K562 (cell line): ENCODE measurements around the gene GZMM. TPM values are rescaled to one million over a fixed set of nuclear protein-coding genes. Genes with fewer than 3 reads are reported as not detected.
A peak's percentile ranks its signal among the peaks of the same experiment; 100 is the strongest.

Experiments
- AFF4 ChIP-seq: sonication (generic); formaldehyde crosslinking; IDR thresholded peaks from 2 replicates; pipeline ENCODE4 v1.8.0; 2023; ENCODE audit warnings: mild to moderate bottlenecking, missing genetic modification reagents
- BHLHE40 ChIP-seq: IDR thresholded peaks from 2 replicates; pipeline ENCODE4 v1.6.1; 2011; ENCODE audit warnings: low read length, improper control_type of control experiment
- ELF1 ChIP-seq: fragments of 200-800 bp; sonication (Bioruptor generic); IDR thresholded peaks from 2 replicates; pipeline ENCODE4 v1.6.1; 2016; ENCODE audit warnings: missing genetic modification characterization, missing compliant biosample characterization
- L3MBTL2 ChIP-seq: fragments of 450-650 bp; IDR thresholded peaks from 2 replicates; pipeline ENCODE4 v1.6.1; 2016; ENCODE audit warnings: mild to moderate bottlenecking, moderate library complexity
- MNT ChIP-seq, 2 experiments: fragments of 450-650 bp; conservative IDR thresholded peaks; 2 replicates each; pipeline ENCODE4 v1.6.1; 2017; ENCODE audit warnings: mild to moderate bottlenecking in 2 of 2, moderate library complexity in 2 of 2
- POLR2G ChIP-seq: fragments of 200-400 bp; formaldehyde crosslinking; IDR thresholded peaks from 2 replicates; pipeline ENCODE4 v1.6.1; 2017; ENCODE audit warnings: low read depth, mild to moderate bottlenecking, antibody characterized with exemption, low read length, moderate library complexity
- RBM15 ChIP-seq: fragments of 200-400 bp; formaldehyde crosslinking; IDR thresholded peaks from 2 replicates; pipeline ENCODE4 v1.6.1; 2018; ENCODE audit warnings: mild to moderate bottlenecking, low read length, moderate library complexity; ENCODE audit not compliant: insufficient read depth
- RBM39 ChIP-seq: fragments of 200-400 bp; formaldehyde crosslinking; optimal IDR thresholded peaks from 2 replicates; pipeline ENCODE3; 2018; ENCODE audit warnings: low read depth, low read length
- RREB1 ChIP-seq: fragments of 250-450 bp; sonication (Bioruptor Pico); IDR thresholded peaks from 2 replicates; pipeline ENCODE4 v1.4.0; 2020
- SNAPC5 ChIP-seq: fragments of 250-450 bp; sonication (Bioruptor Pico); IDR thresholded peaks from 2 replicates; pipeline ENCODE4 v1.8.0; 2021; ENCODE audit warnings: moderate library complexity, mild to moderate bottlenecking, inconsistent platforms
- XRCC5 ChIP-seq: fragments of 200-400 bp; formaldehyde crosslinking; IDR thresholded peaks from 2 replicates; pipeline ENCODE4 v1.6.1; 2017; ENCODE audit warnings: low read depth, mild to moderate bottlenecking, low read length
- ZNF780A ChIP-seq: fragments of 250-450 bp; sonication (Bioruptor Pico); IDR thresholded peaks from 2 replicates; pipeline ENCODE4 v1.5.0; 2021; ENCODE audit warnings: mild to moderate bottlenecking
- polyA plus RNA-seq, 8 experiments: library from polyadenylated mRNA; depleted of rRNA in 4 of 8; stranded (reverse) in 5 of 8; unstranded in 3 of 8; fragments of >200 nt; fragmentation: Nextera tagmentation in 2 of 8; fragmentation: Illumina TruSeq in 1 of 8; extraction: Ambion mirVana in 2 of 8; extraction: Trizol in 1 of 8; gene quantifications; 2 replicates each; pipeline versions ENCODE4 v1.2.1 to v1.2.3, GENCODE V29; 2011 to 2014; ENCODE audit warnings: inconsistent platforms in 1 of 8, missing spikeins in 1 of 8
- total RNA-seq, 7 experiments: library from RNA; depleted of rRNA in 6 of 7; stranded (reverse); fragments of >200 nt in 6 of 7; fragmentation: Illumina TruSeq in 2 of 7; extraction: Trizol in 2 of 7; gene quantifications; 2 replicates each; pipeline versions ENCODE4 v1.2.1 to v1.2.3, GENCODE V29; 2011 to 2021; ENCODE audit warnings: low replicate concordance in 1 of 7
- TF ChIP-seq, protein P1 (sequence below), 3 experiments: IDR thresholded peaks in 2 of 3; conservative IDR thresholded peaks in 1 of 3; 2 replicates each; pipeline ENCODE4 v1.5.1; 2011 to 2012; ENCODE audit warnings: low read length in 3 of 3, mild to moderate bottlenecking in 3 of 3, control low read depth in 2 of 3, improper control_type of control experiment in 1 of 3, inconsistent platforms in 1 of 3, low read depth in 1 of 3, mixed read lengths in 1 of 3, moderate library complexity in 1 of 3; ENCODE audit not compliant: insufficient read depth in 2 of 3

The GZMM gene
- total and polyA plus RNA-seq, 9 of the 15 experiments (the other 6 are each of a cell fraction or from before 2014, with no cell fraction given), result 0.08 to 2.6 (median 0.70) TPM; not detected in 2

DNA sequence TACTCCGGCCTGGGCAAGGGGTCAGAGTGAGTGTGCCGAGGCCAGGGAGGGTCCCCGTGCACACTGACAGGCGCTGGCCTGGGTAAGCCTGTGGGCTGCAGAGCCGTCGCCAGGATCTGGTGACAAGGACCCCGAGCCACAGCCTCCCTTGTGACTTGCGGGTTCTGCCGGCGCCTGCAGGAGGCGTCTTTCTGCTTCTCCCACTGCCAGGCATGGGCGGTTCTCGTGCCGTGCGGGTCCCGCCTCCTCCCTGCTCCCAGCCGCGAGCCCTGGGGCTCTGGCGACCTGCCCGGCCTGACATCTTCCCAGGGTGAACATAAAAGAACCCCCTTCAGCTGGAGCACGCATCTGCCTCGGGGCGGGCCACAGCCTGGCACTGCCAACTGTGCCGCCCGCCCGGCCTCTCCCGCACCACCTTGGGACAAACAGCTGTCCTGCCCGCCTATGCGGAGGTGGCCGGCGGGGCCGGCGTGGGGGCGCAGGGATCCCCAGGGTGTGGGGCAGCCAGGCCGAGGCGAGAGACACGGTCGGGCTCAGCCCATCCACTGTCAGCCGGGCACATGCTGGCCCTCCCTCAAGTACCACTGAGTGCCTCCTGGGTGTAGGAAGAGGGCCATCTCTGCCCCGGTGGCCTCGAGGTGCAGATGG, 44.4 kb downstream of the GZMM start (continued):
- TF ChIP-seq MNT (conservative IDR thresholded peaks at IDR 0.05) (no peak), BHLHE40 (peak; percentile 49), RREB1 (CRISPR knock-in tag) (no peak), ZNF780A (CRISPR knock-in tag) (no peak), AFF4 (CRISPR knock-in tag) (no peak), RBM39 (no peak), XRCC5 (no peak), POLR2G (0 out of 2 replicates have a peak, but pooled peaks have one; percentile 39), SNAPC5 (CRISPR knock-in tag) (no peak), L3MBTL2 (0 out of 2 replicates have a peak, but pooled peaks have one; percentile 10), RBM15 (no peak), ELF1 (tag) (no peak)
- TF ChIP-seq, protein P1, sequence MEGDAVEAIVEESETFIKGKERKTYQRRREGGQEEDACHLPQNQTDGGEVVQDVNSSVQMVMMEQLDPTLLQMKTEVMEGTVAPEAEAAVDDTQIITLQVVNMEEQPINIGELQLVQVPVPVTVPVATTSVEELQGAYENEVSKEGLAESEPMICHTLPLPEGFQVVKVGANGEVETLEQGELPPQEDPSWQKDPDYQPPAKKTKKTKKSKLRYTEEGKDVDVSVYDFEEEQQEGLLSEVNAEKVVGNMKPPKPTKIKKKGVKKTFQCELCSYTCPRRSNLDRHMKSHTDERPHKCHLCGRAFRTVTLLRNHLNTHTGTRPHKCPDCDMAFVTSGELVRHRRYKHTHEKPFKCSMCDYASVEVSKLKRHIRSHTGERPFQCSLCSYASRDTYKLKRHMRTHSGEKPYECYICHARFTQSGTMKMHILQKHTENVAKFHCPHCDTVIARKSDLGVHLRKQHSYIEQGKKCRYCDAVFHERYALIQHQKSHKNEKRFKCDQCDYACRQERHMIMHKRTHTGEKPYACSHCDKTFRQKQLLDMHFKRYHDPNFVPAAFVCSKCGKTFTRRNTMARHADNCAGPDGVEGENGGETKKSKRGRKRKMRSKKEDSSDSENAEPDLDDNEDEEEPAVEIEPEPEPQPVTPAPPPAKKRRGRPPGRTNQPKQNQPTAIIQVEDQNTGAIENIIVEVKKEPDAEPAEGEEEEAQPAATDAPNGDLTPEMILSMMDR (IDR thresholded peaks at IDR 0.05 in 2 of 3, conservative IDR thresholded peaks at IDR 0.05 in 1 of 3; ENCODE audit: insufficient read depth in 2 of 3, low read depth in 1 of 3, low read length in 3 of 3), result peak; percentile 54 to 65 (median 64)
